Stimulated activated CD4-positive, alpha-beta T cell treated with anti-CD3 and anti-CD28 coated beads, Interleukin-1b, Interleukin-23, amount 100 ng/mL, for 24 hours (primary cell): ENCODE results near the gene UNC13C.
"Not testable (repeated sequence)": the region's sequence is repeated elsewhere in the genome, so short reads cannot be mapped to it uniquely, and the experiment has no call there.

ENCODE experiments used
- DNase-seq, 4 experiments: peaks; one replicate each; pipeline ENCODE4 v3.0.0-alpha.2; 2020; ENCODE audit warnings: low read depth in 4 of 4, low spot score in 1 of 4

UNC13C gene

GRCh38 chr15:54450288-54450687 is 472.0 kb downstream of the UNC13C start:
- DNase-seq, result not testable (repeated sequence)

- no peak for DNase-seq
Measured at GRCh38 chr15:54456413-54456812, 478.2 kb downstream of the UNC13C start.

- no peak for DNase-seq
Measured at GRCh38 chr15:54462511-54462913, 484.3 kb downstream of the UNC13C start.

- no peak for DNase-seq
Measured at GRCh38 chr15:54481819-54482218, 503.6 kb downstream of the UNC13C start.

GRCh38 chr15:54482251-54482650 is 504.0 kb downstream of the UNC13C start:
- DNase-seq, result no peak

GRCh38 chr15:54500330-54500729 is 522.1 kb downstream of the UNC13C start:
- DNase-seq, result no peak

GRCh38 chr15:54502416-54503075 is 524.3 kb downstream of the UNC13C start:
- no peak for DNase-seq

GRCh38 chr15:54504695-54505094 is 526.5 kb downstream of the UNC13C start:
- DNase-seq, result no peak

GRCh38 chr15:54506977-54507524 is 528.8 kb downstream of the UNC13C start:
- no peak for DNase-seq

GRCh38 chr15:54514601-54515000 is 536.4 kb downstream of the UNC13C start:
- no peak for DNase-seq

- no peak for DNase-seq
Measured at GRCh38 chr15:54515664-54516582, 537.7 kb downstream of the UNC13C start.

GRCh38 chr15:54517366-54517765 is 539.1 kb downstream of the UNC13C start:
- no peak for DNase-seq

- DNase-seq, result no peak
Measured at GRCh38 chr15:54518156-54518882, 540.1 kb downstream of the UNC13C start.

- DNase-seq, result no peak
Measured at GRCh38 chr15:54519577-54519976, 541.3 kb downstream of the UNC13C start.

- DNase-seq, result no peak
Measured at GRCh38 chr15:54520616-54521015, 542.4 kb downstream of the UNC13C start.

- no peak for DNase-seq
Measured at GRCh38 chr15:54521206-54521605, 543.0 kb downstream of the UNC13C start.

GRCh38 chr15:54528021-54528420 is 549.8 kb downstream of the UNC13C start:
- DNase-seq, result no peak

- no peak for DNase-seq
Measured at GRCh38 chr15:54540721-54541120, 562.5 kb downstream of the UNC13C start.

- no peak for DNase-seq
Measured at GRCh38 chr15:54547491-54547890, 569.2 kb downstream of the UNC13C start.

- no peak for DNase-seq
Measured at GRCh38 chr15:54550954-54551353, 572.7 kb downstream of the UNC13C start.

GRCh38 chr15:54556231-54556630 is 578.0 kb downstream of the UNC13C start:
- DNase-seq, result no peak
